ENCODE data around the gene PJA1.

PJA1 gene

DNA sequence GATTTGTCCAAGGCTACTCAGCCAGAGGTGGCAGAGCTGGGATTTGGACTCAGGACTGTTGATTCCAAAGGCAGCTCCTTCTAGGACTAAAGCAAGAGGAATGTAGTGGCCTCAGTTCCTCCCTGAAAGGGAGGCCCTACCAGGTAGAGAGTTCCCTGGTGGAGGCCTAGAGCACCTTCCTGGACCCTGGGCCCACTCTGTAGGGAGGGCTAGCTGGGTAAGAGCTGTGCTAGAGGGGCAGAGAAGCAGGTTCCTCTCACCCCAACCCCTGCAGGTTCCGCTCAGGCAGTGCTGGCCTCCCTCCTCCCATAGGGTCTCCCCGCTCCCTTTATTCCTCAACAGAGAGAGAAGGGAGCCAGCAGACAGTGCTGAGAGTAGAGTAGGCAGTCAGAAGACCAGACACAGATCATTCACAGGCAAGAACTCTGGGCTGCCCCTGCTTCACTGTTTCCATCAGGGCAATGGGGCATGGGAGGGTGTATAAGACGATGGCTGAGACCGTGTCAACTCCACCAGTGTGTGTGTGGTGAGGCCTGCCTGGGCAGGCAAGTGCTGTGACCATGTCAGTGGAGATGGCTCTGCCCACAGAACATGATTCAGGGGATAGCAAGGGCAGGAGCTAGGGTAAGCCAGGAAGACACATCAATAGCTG is 12.4 kb upstream of the PJA1 start:
- no peak for DNase-seq (ENCODE audit: low spot score)
- TF ChIP-seq CTCF (conservative IDR thresholded peaks at IDR 0.05; ENCODE audit: low read depth): no peak
- POLR2A ChIA-PET (ENCODE audit: low non-redundant PET): no interaction called here
- H3K27ac ChIP-seq: no peak overlapping the region
- CTCF ChIA-PET: interaction anchor here (0.6 kb wide), 2 partner anchors 10 to 25 kb away, joined by 3 read pairs; no protein-coding TSS in a partner anchor

DNA sequence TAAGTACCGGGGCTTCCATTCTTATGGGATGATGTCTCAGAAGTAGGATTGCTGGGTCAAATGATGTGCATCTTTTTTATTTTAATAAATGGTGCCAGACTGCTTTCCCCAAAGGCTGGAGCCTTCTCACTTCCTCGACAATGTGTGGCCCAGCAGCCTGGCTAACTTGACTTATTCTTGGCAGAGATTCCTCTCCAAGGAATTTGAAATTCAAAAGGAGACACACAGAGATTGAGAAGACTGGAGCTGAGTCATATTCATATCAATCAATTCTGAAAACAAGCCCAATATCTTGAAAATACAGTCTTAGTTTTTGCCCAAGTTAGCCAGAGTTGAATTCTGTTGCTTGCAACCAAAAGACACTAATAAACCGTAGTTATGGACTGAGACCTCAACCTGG is 10.8 kb upstream of the PJA1 start:
- TF ChIP-seq CTCF (conservative IDR thresholded peaks at IDR 0.05; ENCODE audit: low read depth): no peak
- no peak for DNase-seq (ENCODE audit: low spot score)
- ChIA-PET POLR2A (ENCODE audit: low non-redundant PET) (no interaction called here), CTCF (interaction anchor here (0.5 kb wide), 1 partner anchor 142 kb away, joined by 4 read pairs; no protein-coding TSS in a partner anchor)
- no peak overlapping the region for H3K27ac ChIP-seq

- no peak overlapping the region for H3K27ac ChIP-seq
- ChIA-PET CTCF (no interaction called here), POLR2A (ENCODE audit: low non-redundant PET) (no interaction called here)
- no peak for DNase-seq (ENCODE audit: low spot score)
- no peak for TF ChIP-seq CTCF (conservative IDR thresholded peaks at IDR 0.05; ENCODE audit: low read depth)
Measured at GRCh38 chrX:69173906-69174305, 8.7 kb upstream of the PJA1 start.

GRCh38 chrX:69172937-69173336 is 7.7 kb upstream of the PJA1 start:
- ChIA-PET CTCF (no interaction called here), POLR2A (ENCODE audit: low non-redundant PET) (no interaction called here)
- no peak for DNase-seq (ENCODE audit: low spot score)
- TF ChIP-seq CTCF (conservative IDR thresholded peaks at IDR 0.05; ENCODE audit: low read depth): no peak
- no peak overlapping the region for H3K27ac ChIP-seq

GRCh38 chrX:69170319-69170718 is 5.1 kb upstream of the PJA1 start:
- H3K27ac ChIP-seq: no peak overlapping the region
- no peak for TF ChIP-seq CTCF (conservative IDR thresholded peaks at IDR 0.05; ENCODE audit: low read depth)
- ChIA-PET POLR2A (ENCODE audit: low non-redundant PET) (no interaction called here), CTCF (no interaction called here)
- no peak for DNase-seq (ENCODE audit: low spot score)

DNA sequence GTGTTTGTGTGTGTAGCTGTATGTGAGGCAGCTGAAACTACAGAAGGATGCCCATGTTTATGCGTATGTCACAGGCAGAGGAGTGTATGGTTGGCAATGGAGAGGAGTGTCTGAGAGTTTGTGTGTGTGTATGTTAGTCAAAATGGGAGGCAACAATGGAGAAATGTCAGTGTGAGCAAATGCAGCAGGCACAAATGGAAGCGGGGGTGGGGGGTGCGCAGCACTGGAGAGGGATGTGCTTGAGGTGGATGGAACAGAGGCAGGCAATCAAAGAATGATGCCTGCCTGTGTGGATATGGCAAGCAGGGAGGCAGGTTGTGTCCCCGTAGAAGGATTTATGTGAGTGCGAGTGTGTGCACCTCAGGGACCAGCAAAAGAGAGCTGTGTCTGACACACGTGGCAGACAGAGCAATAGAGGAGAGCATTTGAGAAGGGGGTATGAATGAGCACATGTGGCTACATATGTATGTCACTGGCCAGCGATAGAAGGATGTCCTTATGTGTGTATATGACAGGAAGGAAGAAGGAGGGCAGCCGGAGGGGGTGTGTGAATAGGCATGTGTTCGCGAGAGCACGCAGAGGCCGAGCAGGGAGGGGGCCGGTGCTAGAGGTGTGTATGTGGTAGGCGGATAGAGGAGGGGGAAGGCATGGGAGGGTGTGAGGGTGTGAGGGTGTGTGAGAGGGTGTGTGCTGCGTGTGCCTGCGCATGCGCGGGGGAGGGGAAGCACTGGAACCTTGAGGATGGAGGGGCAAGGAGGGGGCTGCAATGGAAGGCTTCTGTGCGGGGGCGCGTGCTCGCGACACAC is 1.1 kb downstream of the PJA1 start:
- CTCF ChIA-PET: no interaction called here
- peak; percentile 26 for DNase-seq (ENCODE audit: low spot score)
- peak overlapping the region; percentile 73 for H3K27ac ChIP-seq
- POLR2A ChIA-PET (ENCODE audit: low non-redundant PET): interaction anchor here (0.5 kb wide), 1 partner anchor 649 kb away, joined by 3 read pairs; no protein-coding TSS in a partner anchor
- no peak for TF ChIP-seq CTCF (conservative IDR thresholded peaks at IDR 0.05; ENCODE audit: low read depth)
